Measurements from ENCODE around the gene ADAM15. TPM values are rescaled to one million over a fixed set of nuclear protein-coding genes. Genes with fewer than 3 reads are reported as not detected.

ADAM15 gene
- total RNA-seq, 1 donor, result 69.9 TPM

DNA sequence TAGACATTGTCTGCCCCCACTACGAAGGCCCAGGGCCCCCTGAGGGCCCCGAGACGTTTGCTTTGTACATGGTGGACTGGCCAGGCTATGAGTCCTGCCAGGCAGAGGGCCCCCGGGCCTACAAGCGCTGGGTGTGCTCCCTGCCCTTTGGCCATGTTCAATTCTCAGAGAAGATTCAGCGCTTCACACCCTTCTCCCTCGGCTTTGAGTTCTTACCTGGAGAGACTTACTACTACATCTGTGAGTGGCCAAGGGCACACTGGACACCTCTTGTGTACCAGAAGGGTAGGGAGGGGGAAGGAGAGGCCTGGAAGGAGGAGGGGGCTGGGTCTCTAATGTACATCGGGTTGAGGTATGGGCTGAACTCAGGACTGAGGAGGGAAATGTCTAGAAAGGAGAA lies 15.7 kb downstream of the ADAM15 start:
- TF ChIP-seq, protein P1, sequence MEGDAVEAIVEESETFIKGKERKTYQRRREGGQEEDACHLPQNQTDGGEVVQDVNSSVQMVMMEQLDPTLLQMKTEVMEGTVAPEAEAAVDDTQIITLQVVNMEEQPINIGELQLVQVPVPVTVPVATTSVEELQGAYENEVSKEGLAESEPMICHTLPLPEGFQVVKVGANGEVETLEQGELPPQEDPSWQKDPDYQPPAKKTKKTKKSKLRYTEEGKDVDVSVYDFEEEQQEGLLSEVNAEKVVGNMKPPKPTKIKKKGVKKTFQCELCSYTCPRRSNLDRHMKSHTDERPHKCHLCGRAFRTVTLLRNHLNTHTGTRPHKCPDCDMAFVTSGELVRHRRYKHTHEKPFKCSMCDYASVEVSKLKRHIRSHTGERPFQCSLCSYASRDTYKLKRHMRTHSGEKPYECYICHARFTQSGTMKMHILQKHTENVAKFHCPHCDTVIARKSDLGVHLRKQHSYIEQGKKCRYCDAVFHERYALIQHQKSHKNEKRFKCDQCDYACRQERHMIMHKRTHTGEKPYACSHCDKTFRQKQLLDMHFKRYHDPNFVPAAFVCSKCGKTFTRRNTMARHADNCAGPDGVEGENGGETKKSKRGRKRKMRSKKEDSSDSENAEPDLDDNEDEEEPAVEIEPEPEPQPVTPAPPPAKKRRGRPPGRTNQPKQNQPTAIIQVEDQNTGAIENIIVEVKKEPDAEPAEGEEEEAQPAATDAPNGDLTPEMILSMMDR (IDR thresholded peaks at IDR 0.05; ENCODE audit: insufficient read depth, low read length), result no peak
- no peak for DNase-seq (ENCODE audit: low read depth)
- H3K4me3 ChIP-seq (ENCODE audit: low read depth, low read length), result no peak overlapping the region

DNA sequence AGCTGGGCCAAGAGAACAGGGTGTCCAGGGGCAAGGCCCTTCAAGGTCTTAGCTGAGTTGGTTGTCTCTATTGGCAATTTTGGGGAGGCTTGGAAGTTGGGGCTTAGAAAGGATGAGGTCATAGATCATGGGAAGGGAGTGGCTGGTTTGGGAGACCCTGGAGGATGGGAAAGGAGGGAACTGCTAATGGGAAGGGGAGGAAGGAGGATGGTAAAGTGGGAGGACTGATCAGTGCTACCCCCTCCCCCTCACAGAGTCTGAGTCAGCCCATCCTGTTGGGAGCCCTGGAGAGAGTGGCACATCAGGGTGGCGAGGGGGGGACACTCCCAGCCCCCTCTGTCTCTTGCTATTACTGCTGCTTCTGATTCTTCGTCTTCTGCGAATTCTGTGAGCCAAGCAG lies 17.5 kb downstream of the ADAM15 start:
- TF ChIP-seq, protein P1 (IDR thresholded peaks at IDR 0.05; ENCODE audit: insufficient read depth, low read length), result no peak
- H3K4me3 ChIP-seq (ENCODE audit: low read depth, low read length), result no peak overlapping the region
- no peak for DNase-seq (ENCODE audit: low read depth)

DNA sequence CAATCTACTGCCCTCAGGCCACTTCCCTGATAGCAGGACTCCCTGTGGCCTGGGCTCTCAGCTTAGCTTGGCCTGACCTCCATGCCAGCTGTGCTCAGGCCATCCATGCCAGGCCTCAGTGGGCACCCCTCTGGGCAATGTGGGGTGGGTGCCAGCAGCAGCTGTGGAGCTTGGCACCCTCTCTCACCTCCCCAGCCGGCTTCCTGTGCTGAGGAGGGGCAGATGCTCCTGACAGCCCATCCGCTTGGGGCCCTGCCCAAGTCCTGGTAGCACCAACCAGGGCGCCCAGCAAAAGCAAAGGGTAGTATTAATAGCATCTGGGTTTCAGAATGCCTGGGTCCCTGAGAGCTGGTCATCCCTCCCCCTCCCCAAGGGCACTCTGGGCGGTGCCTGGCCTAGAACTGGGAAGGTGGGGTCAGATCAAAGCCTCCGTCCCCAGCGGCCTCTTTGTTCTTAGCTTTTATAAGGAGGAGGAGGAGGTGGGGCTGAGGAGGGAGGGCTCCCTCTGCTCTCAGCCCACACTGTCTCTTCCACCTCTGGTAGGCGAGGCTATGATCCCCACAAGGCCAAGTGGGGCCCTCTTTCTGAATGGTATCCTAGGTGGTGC lies 18.5 kb downstream of the ADAM15 start:
- TF ChIP-seq, protein P1 (IDR thresholded peaks at IDR 0.05; ENCODE audit: insufficient read depth, low read length), result no peak
- DNase-seq (ENCODE audit: low read depth), result no peak
- H3K4me3 ChIP-seq (ENCODE audit: low read depth, low read length), result no peak overlapping the region

DNA sequence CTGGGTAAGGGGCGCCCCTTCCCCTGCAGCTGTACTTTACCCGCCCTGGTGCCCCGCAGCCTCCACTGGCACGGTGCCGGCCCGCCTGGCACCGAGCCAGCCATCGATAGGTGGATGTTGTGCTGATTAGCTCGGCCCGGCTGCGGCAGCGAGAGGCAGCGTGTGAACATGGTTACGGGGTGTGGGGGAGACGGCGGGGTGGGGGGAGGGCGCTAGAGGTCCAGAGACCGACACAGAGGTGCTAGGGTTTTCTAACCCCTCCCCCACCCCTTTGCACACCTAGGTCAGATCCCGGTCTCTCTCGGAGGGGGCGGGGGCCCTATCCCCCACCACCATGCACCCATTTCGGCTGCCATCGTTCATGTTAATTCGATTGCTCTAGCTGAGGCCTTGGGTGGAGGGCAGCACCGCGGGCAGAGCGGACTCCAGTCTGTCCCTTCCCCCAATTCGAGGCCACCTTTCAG lies 19.1 kb downstream of the ADAM15 start:
- no peak overlapping the region for H3K4me3 ChIP-seq (ENCODE audit: low read depth, low read length)
- TF ChIP-seq, protein P1 (IDR thresholded peaks at IDR 0.05; ENCODE audit: insufficient read depth, low read length), result no peak
- no peak for DNase-seq (ENCODE audit: low read depth)

DNA sequence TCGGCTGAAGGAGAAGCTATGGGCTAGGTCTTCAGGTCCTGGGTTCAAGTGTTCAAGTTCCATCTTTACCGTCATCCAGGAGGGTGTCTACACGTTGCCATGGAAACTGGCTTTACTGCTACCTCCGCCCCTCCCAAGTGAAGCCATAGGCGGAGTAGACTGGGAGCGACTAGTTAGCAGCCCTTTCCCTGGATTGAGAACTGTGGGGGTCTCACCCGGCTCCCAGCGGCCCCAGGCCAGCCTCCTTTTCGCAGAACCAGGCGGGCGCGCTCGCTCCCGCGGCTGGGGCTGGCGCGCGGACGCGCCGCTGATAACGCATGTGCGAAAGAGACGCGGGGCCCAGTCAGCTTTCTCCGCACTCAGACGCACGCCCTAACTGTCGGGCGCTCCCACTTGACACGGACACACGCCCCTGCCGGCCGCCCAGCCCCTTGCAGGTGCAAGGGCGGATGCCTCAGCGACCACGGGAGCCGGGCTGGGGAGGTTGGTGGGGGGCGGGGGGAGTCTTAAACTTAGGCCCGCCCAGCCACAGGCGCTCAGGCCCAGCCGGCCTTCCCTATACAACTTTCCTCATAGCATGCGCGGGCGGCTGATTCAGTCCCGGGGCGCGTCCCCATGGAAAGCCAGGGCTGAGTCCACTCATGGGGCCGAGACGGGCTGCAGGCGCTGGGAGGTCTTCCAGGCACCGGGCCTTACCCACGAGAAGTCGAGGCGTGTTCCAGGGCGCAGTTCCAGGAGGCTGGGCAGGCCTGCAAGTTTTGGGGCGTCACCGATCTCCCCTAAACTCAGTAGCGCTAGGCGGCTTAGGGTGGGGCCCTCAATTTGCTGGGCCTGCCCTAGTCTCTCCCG lies 19.8 kb downstream of the ADAM15 start:
- TF ChIP-seq, protein P1 (IDR thresholded peaks at IDR 0.05; ENCODE audit: insufficient read depth, low read length), result peak; percentile 40
- peak; percentile 59 for DNase-seq (ENCODE audit: low read depth)
- peak overlapping the region; percentile 54 for H3K4me3 ChIP-seq (ENCODE audit: low read depth, low read length)

DNA sequence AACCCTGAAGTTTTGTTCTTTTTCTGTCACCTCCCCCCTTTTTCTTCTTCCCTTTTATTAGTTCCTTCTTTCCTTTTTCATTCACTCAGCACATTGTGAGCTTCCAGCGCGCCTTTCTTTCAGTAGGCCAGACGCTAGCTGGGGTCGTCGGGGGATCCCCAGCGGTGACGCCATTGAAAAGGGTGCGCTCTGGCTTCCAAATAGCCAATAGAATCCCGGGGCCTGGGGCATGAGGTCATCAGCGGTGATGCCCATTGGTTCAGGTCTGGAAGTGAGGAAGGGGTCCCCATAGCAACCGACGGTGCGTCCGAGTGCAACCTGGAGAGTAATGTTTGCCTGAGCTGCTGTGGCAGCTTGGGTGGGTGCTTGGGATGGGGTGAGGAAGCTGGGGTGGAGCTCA lies 20.6 kb downstream of the ADAM15 start:
- H3K4me3 ChIP-seq (ENCODE audit: low read depth, low read length), result no peak overlapping the region
- no peak for DNase-seq (ENCODE audit: low read depth)
- TF ChIP-seq, protein P1 (IDR thresholded peaks at IDR 0.05; ENCODE audit: insufficient read depth, low read length), result no peak

Data from fibroblast of the aortic adventitia (primary cell).